IMR-90 (cell line): ENCODE results near the gene GUCY1B1. TPM values are rescaled to one million over a fixed set of nuclear protein-coding genes. Genes with fewer than 3 reads are reported as not detected.

ENCODE experiments used
- ATAC-seq: fragments of 200-7000 bp; cut with Tn5 transposase; 2 replicates; pipeline ENCODE4 v1.9.1; 2020; ENCODE audit warnings: low read depth, mild to moderate bottlenecking, moderate library complexity
- BruUV-seq: library from RNA; stranded (reverse); fragments of 400-500 nt; replicated peaks from 2 replicates; lab custom pipeline; 2021; lab: Mats Ljungman, UMichigan
- CTCF ChIA-PET: fragments of 300-600 bp; formaldehyde crosslinking; extraction: SDS; loops from one replicate; lab custom pipeline; 2021; ENCODE audit warnings: antibody characterized with exemption; lab: Yijun Ruan, JAX
- POLR2A ChIA-PET: fragments of 300-600 bp; sonication (Branson Sonifier 250); formaldehyde crosslinking; loops from one replicate; lab custom pipeline; 2022; ENCODE audit warnings: antibody characterized with exemption; ENCODE audit not compliant: unreplicated experiment; lab: Charles Lee
- DNase-seq: peaks from one replicate; pipeline ENCODE4 v3.0.0; 2013
- H2AFZ ChIP-seq: replicated peaks from 2 replicates; pipeline ENCODE3; 2013; ENCODE audit warnings: low read length, mild to moderate bottlenecking; ENCODE audit not compliant: poor library complexity
- H2AK5ac ChIP-seq: 2 replicates; pipeline ENCODE4 v1.6.1; 2013; ENCODE audit warnings: low read depth, low read length, inconsistent platforms
- H2AK9ac ChIP-seq: replicated peaks from 2 replicates; pipeline ENCODE3; 2013; ENCODE audit warnings: mild to moderate bottlenecking, low read depth, low read length, moderate library complexity; ENCODE audit not compliant: poor library complexity
- H2BK120ac ChIP-seq: 2 replicates; pipeline ENCODE4 v1.6.1; 2013; ENCODE audit warnings: low read depth, low read length, inconsistent platforms
- H2BK15ac ChIP-seq: 3 replicates; pipeline ENCODE4 v1.6.1; 2013; ENCODE audit warnings: low read depth, low read length, inconsistent platforms
- H2BK20ac ChIP-seq: 2 replicates; pipeline ENCODE4 v1.6.1; 2013; ENCODE audit warnings: low read depth, mild to moderate bottlenecking, inconsistent platforms, low read length, moderate library complexity
- H2BK5ac ChIP-seq: 2 replicates; pipeline ENCODE4 v1.6.1; 2013; ENCODE audit warnings: mild to moderate bottlenecking, low read depth, low read length, inconsistent platforms; ENCODE audit not compliant: poor library complexity, severe bottlenecking
- H3K14ac ChIP-seq: replicated peaks from 2 replicates; pipeline ENCODE4 v1.6.1; 2013; ENCODE audit warnings: low read depth, low read length, inconsistent platforms
- H3K18ac ChIP-seq: 2 replicates; pipeline ENCODE4 v1.6.1; 2013; ENCODE audit warnings: low read depth, low read length, control low read depth
- H3K23ac ChIP-seq: 2 replicates; pipeline ENCODE4 v1.6.1; 2013; ENCODE audit warnings: low read depth, low read length, inconsistent platforms
- H3K27ac ChIP-seq: 2 replicates; pipeline ENCODE4 v1.5.1; 2013; ENCODE audit warnings: mild to moderate bottlenecking, control low read depth, low read length; ENCODE audit not compliant: insufficient read depth
- H3K27me3 ChIP-seq: 2 replicates; pipeline ENCODE4 v1.6.1; 2013; ENCODE audit warnings: low read length; ENCODE audit not compliant: control insufficient read depth, insufficient read depth
- H3K36me3 ChIP-seq: 2 replicates; pipeline ENCODE4 v1.6.1; 2013; ENCODE audit warnings: low read length, mixed read lengths; ENCODE audit not compliant: control insufficient read depth, insufficient read depth
- H3K4ac ChIP-seq: 2 replicates; pipeline ENCODE4 v1.6.1; 2013; ENCODE audit warnings: low read depth, low read length, inconsistent platforms
- H3K4me1 ChIP-seq: 2 replicates; pipeline ENCODE4 v1.6.1; 2013; ENCODE audit warnings: low read length, mixed read lengths; ENCODE audit not compliant: control insufficient read depth, insufficient read depth
- H3K4me2 ChIP-seq: 2 replicates; pipeline ENCODE4 v1.6.1; 2013; ENCODE audit warnings: low read depth, mild to moderate bottlenecking, control low read depth, low read length, moderate library complexity
- H3K4me3 ChIP-seq: 2 replicates; pipeline ENCODE4 v1.5.1; 2013; ENCODE audit warnings: low read depth, mild to moderate bottlenecking, control low read depth, low read length, moderate library complexity; ENCODE audit not compliant: insufficient read depth
- H3K56ac ChIP-seq: 2 replicates; pipeline ENCODE4 v1.6.1; 2013; ENCODE audit warnings: low read length, inconsistent platforms; ENCODE audit not compliant: insufficient read depth; ENCODE audit errors: extremely low read depth
- H3K79me1 ChIP-seq, 2 experiments: 2 replicates each; pipeline ENCODE4 v1.6.1; 2013; ENCODE audit warnings: low read length in 2 of 2, inconsistent platforms in 1 of 2, low read depth in 1 of 2
- H3K9ac ChIP-seq: 2 replicates; pipeline ENCODE4 v1.6.1; 2013; ENCODE audit warnings: low read depth, low read length, control low read depth
- H3K9me1 ChIP-seq: 2 replicates; pipeline ENCODE4 v1.6.1; 2013; ENCODE audit warnings: low read length, inconsistent platforms; ENCODE audit not compliant: insufficient read depth
- H3K9me3 ChIP-seq: 2 replicates; pipeline ENCODE4 v1.6.1; 2013; ENCODE audit warnings: low read length; ENCODE audit not compliant: control insufficient read depth, insufficient read depth
- H4K20me1 ChIP-seq: 2 replicates; pipeline ENCODE4 v1.6.1; 2013; ENCODE audit warnings: low read length, inconsistent platforms; ENCODE audit not compliant: insufficient read depth
- H4K5ac ChIP-seq: 2 replicates; pipeline ENCODE4 v1.6.1; 2013; ENCODE audit warnings: mild to moderate bottlenecking, low read depth, low read length, control low read depth
- H4K8ac ChIP-seq, 2 experiments: 2 replicates each; pipeline ENCODE4 v1.6.1; 2013; ENCODE audit warnings: low read depth in 2 of 2, low read length in 2 of 2, control low read depth in 1 of 2, inconsistent platforms in 1 of 2
- H4K91ac ChIP-seq: 2 replicates; pipeline ENCODE4 v1.6.1; 2013; ENCODE audit warnings: low read depth, low read length, inconsistent platforms; ENCODE audit not compliant: insufficient read depth
- MAZ ChIP-seq: IDR thresholded peaks from 2 replicates; pipeline ENCODE4 v1.6.1; 2012; ENCODE audit warnings: low read depth, mild to moderate bottlenecking, low read length, improper control_type of control experiment, moderate library complexity, borderline replicate concordance
- NFE2L2 ChIP-seq: fragments of 150-350 bp; IDR thresholded peaks from 2 replicates; pipeline ENCODE4 v1.6.1; 2016; ENCODE audit warnings: low read depth, mild to moderate bottlenecking, low read length
- RCOR1 ChIP-seq: IDR thresholded peaks from 2 replicates; pipeline ENCODE4 v1.6.1; 2012; ENCODE audit warnings: mild to moderate bottlenecking, low read length, improper control_type of control experiment; ENCODE audit not compliant: insufficient replicate concordance
- WGBS, 2 experiments: methylation state at CpG; one replicate each; pipeline versions ENCODE4 v1.1.5 to v1.1.7; 2013; ENCODE audit warnings: missing lambda C conversion rate in 2 of 2; ENCODE audit not compliant: insufficient read length in 1 of 2; ENCODE audit errors: extremely low coverage in 2 of 2; 5-methylcytosine and 5-hydroxymethylcytosine counted together
- dilution Hi-C: fragments of 300-500 bp; cut with HindIII; formaldehyde crosslinking; loops from one replicate; pipeline ENCODE4 v1.14.3; 2018; ENCODE audit warnings: low sequenced_read_pairs; ENCODE audit not compliant: unreplicated experiment
- in situ Hi-C: fragments of 300-500 bp; cut with MboI; formaldehyde crosslinking; loops from 3 replicates; pipeline ENCODE4 v1.14.3; 2019; ENCODE audit warnings: low sequenced_read_pairs, inconsistent platforms, mixed read lengths
- intact Hi-C: fragments of 100-400 bp; cut with micrococcal nuclease; formaldehyde crosslinking; loops from 2 replicates; pipeline ENCODE4 v1.10.0; 2022
- polyA plus RNA-seq, 3 experiments: library from polyadenylated mRNA; depleted of rRNA; stranded (reverse); fragments of >200 nt; gene quantifications; 2 replicates each; pipeline ENCODE4 v1.2.3, GENCODE V29; 2012; ENCODE audit warnings: low replicate concordance in 1 of 3
- total RNA-seq: library from RNA; depleted of rRNA; stranded (reverse); fragments of >200 nt; gene quantifications from 2 replicates; pipeline ENCODE4 v1.2.3, GENCODE V29; 2012

The GUCY1B1 gene
- total and polyA plus RNA-seq, 2 of the 4 experiments (the other 2 are of a cell fraction), result 2.9 to 3.8 TPM

- POLR2A ChIA-PET, result no interaction called here
- H2AFZ ChIP-seq, result no peak overlapping the region
- H4K20me1 ChIP-seq, result no peaks in the 10 kb centered on the region
- H3K9me3 ChIP-seq, result no peaks in the 10 kb centered on the region
- H3K27me3 ChIP-seq, result no peaks in the 10 kb centered on the region; the same call in 1 of the 2 replicates
- peaks cover 3% of the 10 kb centered on the region; the same call in 1 of the 2 replicates for H3K4me1 ChIP-seq
- WGBS, 2 experiments, result no CpG with 5 or more reads among the region's 3 CpGs
- H2BK15ac ChIP-seq, result no peak overlapping the region
- H3K18ac ChIP-seq, result no peak overlapping the region
- no peak overlapping the region for H4K91ac ChIP-seq
- no peak overlapping the region for H2BK120ac ChIP-seq
- no peak overlapping the region for H2BK20ac ChIP-seq
- no peak for ATAC-seq
- H3K56ac ChIP-seq, result no peak overlapping the region
- no peak overlapping the region for H3K9ac ChIP-seq
- BruUV-seq, result no TSS peak
- H3K14ac ChIP-seq, result no peak overlapping the region
- no peak overlapping the region for H3K4ac ChIP-seq
- no peak overlapping the region for H4K8ac ChIP-seq
- no peaks in the 10 kb centered on the region for H3K79me1 ChIP-seq
- in situ Hi-C loops (no loop called here), intact Hi-C loops (no loop called here), dilution Hi-C loops (no loop called here)
- CTCF ChIA-PET, result no interaction called here
- H3K27ac ChIP-seq, result no peak overlapping the region
- H4K5ac ChIP-seq, result no peak overlapping the region
- H3K23ac ChIP-seq, result no peak overlapping the region
- no peak overlapping the region for H2AK9ac ChIP-seq
- no peak overlapping the region for H3K4me3 ChIP-seq
- TF ChIP-seq RCOR1, result no peak
- no peak for TF ChIP-seq NFE2L2
- no peak for TF ChIP-seq MAZ
- DNase-seq, result no peak
- no peak overlapping the region for H2BK5ac ChIP-seq
- H3K9me1 ChIP-seq, result no peaks in the 10 kb centered on the region
- H3K4me2 ChIP-seq, result no peak overlapping the region
- H3K36me3 ChIP-seq, result no peaks in the 10 kb centered on the region
- H2AK5ac ChIP-seq, result no peak overlapping the region
Measured at GRCh38 chr4:155712846-155713245, 46.0 kb upstream of the GUCY1B1 start.
